ENCODE measurements around the gene MYO9B. TPM values are rescaled to one million over a fixed set of nuclear protein-coding genes. Genes with fewer than 3 reads are reported as not detected.
"Not testable (repeated sequence)": the region's sequence is repeated elsewhere in the genome, so short reads cannot be mapped to it uniquely, and the experiment has no call there.

The MYO9B gene
- total RNA-seq, 1 donor, result 96.6 TPM

GRCh38 chr19:17101686-17102628 is 26.4 kb downstream of the MYO9B start:
- Histone ChIP-seq H4K20me1 (ENCODE audit: insufficient read depth, low read length) (peaks cover 24% of the 10 kb centered on the region), H3K27me3 (ENCODE audit: insufficient read depth, low read length) (no peaks in the 10 kb centered on the region), H3K79me2 (ENCODE audit: insufficient read depth, low read length) (peaks cover 94% of the 10 kb centered on the region), H3K36me3 (ENCODE audit: insufficient read depth, low read length) (peaks cover 37% of the 10 kb centered on the region), H3K4me2 (ENCODE audit: insufficient read depth, low read length) (no peak overlapping the region), H2AFZ (ENCODE audit: low read length) (no peak overlapping the region), H3K9me3 (ENCODE audit: low read depth, low read length) (no peaks in the 10 kb centered on the region), H3K27ac (ENCODE audit: low read depth, low read length) (no peak overlapping the region), H3K4me3 (ENCODE audit: insufficient read depth, low read length) (no peak overlapping the region), H3K4me1 (ENCODE audit: insufficient read depth, low read length) (peaks cover 7% of the 10 kb centered on the region)
- TF ChIP-seq CTCF (IDR thresholded peaks at IDR 0.05; ENCODE audit: extremely low read depth, low read depth, low read length), result no peak
- peak; percentile 32 for DNase-seq (ENCODE audit: insufficient read length, low spot score, missing footprints)

- peaks cover 22% of the 10 kb centered on the region for H4K20me1 ChIP-seq (ENCODE audit: insufficient read depth, low read length)
- no peaks in the 10 kb centered on the region for H3K27me3 ChIP-seq (ENCODE audit: insufficient read depth, low read length)
- peaks cover 92% of the 10 kb centered on the region for H3K79me2 ChIP-seq (ENCODE audit: insufficient read depth, low read length)
- H3K27ac ChIP-seq (ENCODE audit: low read depth, low read length), result peak overlapping the region; percentile 33
- H3K4me3 ChIP-seq (ENCODE audit: insufficient read depth, low read length), result no peak overlapping the region
- peak; percentile 91 for DNase-seq (ENCODE audit: insufficient read length, low spot score, missing footprints)
- peaks cover 8% of the 10 kb centered on the region for H3K4me1 ChIP-seq (ENCODE audit: insufficient read depth, low read length)
- no peak overlapping the region for H2AFZ ChIP-seq (ENCODE audit: low read length)
- peaks cover 37% of the 10 kb centered on the region for H3K36me3 ChIP-seq (ENCODE audit: insufficient read depth, low read length)
- no peaks in the 10 kb centered on the region for H3K9me3 ChIP-seq (ENCODE audit: low read depth, low read length)
- H3K4me2 ChIP-seq (ENCODE audit: insufficient read depth, low read length), result no peak overlapping the region
- peak; percentile 73 for TF ChIP-seq CTCF (IDR thresholded peaks at IDR 0.05; ENCODE audit: extremely low read depth, low read depth, low read length)
These were observed 27.6 kb downstream of the MYO9B start for GRCh38 chr19:17103177-17103576.

DNA sequence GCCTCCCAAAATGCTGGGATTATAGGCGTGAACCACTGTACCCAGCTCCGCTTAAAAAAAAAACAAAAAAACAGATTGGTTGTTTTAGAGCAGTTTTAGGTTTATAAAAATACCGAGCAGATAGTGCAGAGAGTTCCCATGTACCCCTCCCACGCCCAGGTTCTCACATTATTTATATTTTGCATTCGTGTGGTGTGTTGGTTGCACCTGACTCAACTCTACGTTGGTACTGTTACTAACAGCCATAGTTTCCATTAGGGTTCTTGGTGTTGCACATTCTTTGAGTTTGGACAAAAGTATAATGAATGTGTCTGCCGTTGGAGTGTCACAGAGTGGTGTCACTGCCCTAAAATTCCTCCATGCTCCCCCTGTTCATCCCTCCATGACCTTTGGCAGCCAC is 29.1 kb downstream of the MYO9B start:
- Histone ChIP-seq H2AFZ (ENCODE audit: low read length) (no peak overlapping the region), H3K27me3 (ENCODE audit: insufficient read depth, low read length) (no peaks in the 10 kb centered on the region), H3K36me3 (ENCODE audit: insufficient read depth, low read length) (peaks cover 38% of the 10 kb centered on the region), H3K4me3 (ENCODE audit: insufficient read depth, low read length) (no peak overlapping the region), H3K4me2 (ENCODE audit: insufficient read depth, low read length) (no peak overlapping the region), H3K4me1 (ENCODE audit: insufficient read depth, low read length) (peaks cover 14% of the 10 kb centered on the region), H3K9me3 (ENCODE audit: low read depth, low read length) (no peaks in the 10 kb centered on the region), H4K20me1 (ENCODE audit: insufficient read depth, low read length) (peaks cover 19% of the 10 kb centered on the region), H3K27ac (ENCODE audit: low read depth, low read length) (no peak overlapping the region), H3K79me2 (ENCODE audit: insufficient read depth, low read length) (peaks cover 85% of the 10 kb centered on the region)
- DNase-seq (ENCODE audit: insufficient read length, low spot score, missing footprints), result no peak
- TF ChIP-seq CTCF (IDR thresholded peaks at IDR 0.05; ENCODE audit: extremely low read depth, low read depth, low read length), result no peak

GRCh38 chr19:17105556-17105955 is 30.0 kb downstream of the MYO9B start:
- no peak overlapping the region for H3K27ac ChIP-seq (ENCODE audit: low read depth, low read length)
- no peak overlapping the region for H3K4me3 ChIP-seq (ENCODE audit: insufficient read depth, low read length)
- H3K9me3 ChIP-seq (ENCODE audit: low read depth, low read length), result no peaks in the 10 kb centered on the region
- peak; percentile 6 for DNase-seq (ENCODE audit: insufficient read length, low spot score, missing footprints)
- no peaks in the 10 kb centered on the region for H3K27me3 ChIP-seq (ENCODE audit: insufficient read depth, low read length)
- H4K20me1 ChIP-seq (ENCODE audit: insufficient read depth, low read length), result peaks cover 18% of the 10 kb centered on the region
- no peak overlapping the region for H2AFZ ChIP-seq (ENCODE audit: low read length)
- TF ChIP-seq CTCF (IDR thresholded peaks at IDR 0.05; ENCODE audit: extremely low read depth, low read depth, low read length), result no peak
- H3K4me2 ChIP-seq (ENCODE audit: insufficient read depth, low read length), result no peak overlapping the region
- peaks cover 14% of the 10 kb centered on the region for H3K4me1 ChIP-seq (ENCODE audit: insufficient read depth, low read length)
- peaks cover 44% of the 10 kb centered on the region for H3K36me3 ChIP-seq (ENCODE audit: insufficient read depth, low read length)
- H3K79me2 ChIP-seq (ENCODE audit: insufficient read depth, low read length), result peaks cover 85% of the 10 kb centered on the region

GRCh38 chr19:17106964-17107363 is 31.4 kb downstream of the MYO9B start:
- H3K27me3 ChIP-seq (ENCODE audit: insufficient read depth, low read length); H3K9me3 ChIP-seq (ENCODE audit: low read depth, low read length); DNase-seq (ENCODE audit: insufficient read length, low spot score, missing footprints); H2AFZ ChIP-seq (ENCODE audit: low read length); H3K4me3 ChIP-seq (ENCODE audit: insufficient read depth, low read length): not testable (repeated sequence)
- H3K4me2 ChIP-seq (ENCODE audit: insufficient read depth, low read length), result peak overlapping the region; percentile 86
- peaks cover 84% of the 10 kb centered on the region for H3K79me2 ChIP-seq (ENCODE audit: insufficient read depth, low read length)
- peaks cover 14% of the 10 kb centered on the region for H3K4me1 ChIP-seq (ENCODE audit: insufficient read depth, low read length)
- H4K20me1 ChIP-seq (ENCODE audit: insufficient read depth, low read length), result peaks cover 20% of the 10 kb centered on the region
- H3K27ac ChIP-seq (ENCODE audit: low read depth, low read length), result peak overlapping the region; percentile 97
- peaks cover 51% of the 10 kb centered on the region for H3K36me3 ChIP-seq (ENCODE audit: insufficient read depth, low read length)
